GM19324 (cell line): ENCODE results near the gene MAPT.
"Not testable (repeated sequence)": the region's sequence is repeated elsewhere in the genome, so short reads cannot be mapped to it uniquely, and the experiment has no call there.

Source experiments
- ATAC-seq: cut with Tn5 transposase; IDR thresholded peaks from one replicate; pipeline ENCODE4 v1.9.1; 2021; ENCODE audit warnings: mild to moderate bottlenecking, moderate library complexity; ENCODE audit not compliant: unreplicated experiment, low FRiP score

The MAPT gene

DNA sequence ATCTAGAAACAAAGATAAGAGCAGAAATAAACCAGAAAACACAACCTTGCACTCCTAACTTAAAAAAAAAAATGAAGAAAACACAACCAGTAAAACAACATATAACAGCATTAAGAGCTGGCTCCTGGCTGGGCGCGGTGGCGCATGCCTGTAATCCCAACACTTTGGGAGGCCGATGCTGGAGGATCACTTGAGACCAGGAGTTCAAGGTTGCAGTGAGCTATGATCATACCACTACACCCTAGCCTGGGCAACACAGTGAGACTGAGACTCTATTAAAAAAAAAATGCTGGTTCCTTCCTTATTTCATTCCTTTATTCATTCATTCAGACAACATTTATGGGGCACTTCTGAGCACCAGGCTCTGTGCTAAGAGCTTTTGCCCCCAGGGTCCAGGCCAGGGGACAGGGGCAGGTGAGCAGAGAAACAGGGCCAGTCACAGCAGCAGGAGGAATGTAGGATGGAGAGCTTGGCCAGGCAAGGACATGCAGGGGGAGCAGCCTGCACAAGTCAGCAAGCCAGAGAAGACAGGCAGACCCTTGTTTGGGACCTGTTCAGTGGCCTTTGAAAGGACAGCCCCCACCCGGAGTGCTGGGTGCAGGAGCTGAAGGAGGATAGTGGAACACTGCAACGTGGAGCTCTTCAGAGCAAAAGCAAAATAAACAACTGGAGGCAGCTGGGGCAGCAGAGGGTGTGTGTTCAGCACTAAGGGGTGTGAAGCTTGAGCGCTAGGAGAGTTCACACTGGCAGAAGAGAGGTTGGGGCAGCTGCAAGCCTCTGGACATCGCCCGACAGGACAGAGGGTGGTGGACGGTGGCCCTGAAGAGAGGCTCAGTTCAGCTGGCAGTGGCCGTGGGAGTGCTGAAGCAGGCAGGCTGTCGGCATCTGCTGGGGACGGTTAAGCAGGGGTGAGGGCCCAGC is 107.3 kb downstream of the MAPT start:
- no peak for ATAC-seq

DNA sequence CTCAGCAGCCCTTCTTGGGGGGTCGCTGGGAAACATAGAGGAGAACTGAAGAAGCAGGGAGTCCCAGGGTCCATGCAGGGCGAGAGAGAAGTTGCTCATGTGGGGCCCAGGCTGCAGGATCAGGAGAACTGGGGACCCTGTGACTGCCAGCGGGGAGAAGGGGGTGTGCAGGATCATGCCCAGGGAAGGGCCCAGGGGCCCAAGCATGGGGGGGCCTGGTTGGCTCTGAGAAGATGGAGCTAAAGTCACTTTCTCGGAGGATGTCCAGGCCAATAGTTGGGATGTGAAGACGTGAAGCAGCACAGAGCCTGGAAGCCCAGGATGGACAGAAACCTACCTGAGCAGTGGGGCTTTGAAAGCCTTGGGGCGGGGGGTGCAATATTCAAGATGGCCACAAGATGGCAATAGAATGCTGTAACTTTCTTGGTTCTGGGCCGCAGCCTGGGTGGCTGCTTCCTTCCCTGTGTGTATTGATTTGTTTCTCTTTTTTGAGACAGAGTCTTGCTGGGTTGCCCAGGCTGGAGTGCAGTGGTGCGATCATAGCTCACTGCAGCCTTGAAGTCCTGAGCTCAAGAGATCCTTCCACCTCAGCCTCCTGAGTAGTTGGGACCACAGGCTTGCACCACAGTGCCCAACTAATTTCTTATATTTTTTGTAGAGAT is 108.1 kb downstream of the MAPT start:
- ATAC-seq: no peak

DNA sequence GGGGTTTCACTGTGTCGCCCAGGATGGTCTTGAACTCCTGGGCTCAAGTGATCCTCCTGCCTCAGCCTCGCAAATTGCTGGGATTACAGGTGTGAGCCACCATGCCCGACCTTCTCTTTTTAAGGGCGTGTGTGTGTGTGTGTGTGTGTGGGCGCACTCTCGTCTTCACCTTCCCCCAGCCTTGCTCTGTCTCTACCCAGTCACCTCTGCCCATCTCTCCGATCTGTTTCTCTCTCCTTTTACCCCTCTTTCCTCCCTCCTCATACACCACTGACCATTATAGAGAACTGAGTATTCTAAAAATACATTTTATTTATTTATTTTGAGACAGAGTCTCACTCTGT is 108.6 kb downstream of the MAPT start:
- ATAC-seq: no peak

DNA sequence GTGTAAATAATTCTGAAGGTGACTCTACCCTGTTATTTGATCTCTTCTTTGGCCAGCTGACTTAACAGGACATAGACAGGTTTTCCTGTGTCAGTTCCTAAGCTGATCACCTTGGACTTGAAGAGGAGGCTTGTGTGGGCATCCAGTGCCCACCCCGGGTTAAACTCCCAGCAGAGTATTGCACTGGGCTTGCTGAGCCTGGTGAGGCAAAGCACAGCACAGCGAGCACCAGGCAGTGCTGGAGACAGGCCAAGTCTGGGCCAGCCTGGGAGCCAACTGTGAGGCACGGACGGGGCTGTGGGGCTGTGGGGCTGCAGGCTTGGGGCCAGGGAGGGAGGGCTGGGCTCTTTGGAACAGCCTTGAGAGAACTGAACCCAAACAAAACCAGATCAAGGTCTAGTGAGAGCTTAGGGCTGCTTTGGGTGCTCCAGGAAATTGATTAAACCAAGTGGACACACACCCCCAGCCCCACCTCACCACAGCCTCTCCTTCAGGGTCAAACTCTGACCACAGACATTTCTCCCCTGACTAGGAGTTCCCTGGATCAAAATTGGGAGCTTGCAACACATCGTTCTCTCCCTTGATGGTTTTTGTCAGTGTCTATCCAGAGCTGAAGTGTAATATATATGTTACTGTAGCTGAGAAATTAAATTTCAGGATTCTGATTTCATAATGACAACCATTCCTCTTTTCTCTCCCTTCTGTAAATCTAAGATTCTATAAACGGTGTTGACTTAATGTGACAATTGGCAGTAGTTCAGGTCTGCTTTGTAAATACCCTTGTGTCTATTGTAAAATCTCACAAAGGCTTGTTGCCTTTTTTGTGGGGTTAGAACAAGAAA is 109.8 kb downstream of the MAPT start:
- ATAC-seq: no peak

DNA sequence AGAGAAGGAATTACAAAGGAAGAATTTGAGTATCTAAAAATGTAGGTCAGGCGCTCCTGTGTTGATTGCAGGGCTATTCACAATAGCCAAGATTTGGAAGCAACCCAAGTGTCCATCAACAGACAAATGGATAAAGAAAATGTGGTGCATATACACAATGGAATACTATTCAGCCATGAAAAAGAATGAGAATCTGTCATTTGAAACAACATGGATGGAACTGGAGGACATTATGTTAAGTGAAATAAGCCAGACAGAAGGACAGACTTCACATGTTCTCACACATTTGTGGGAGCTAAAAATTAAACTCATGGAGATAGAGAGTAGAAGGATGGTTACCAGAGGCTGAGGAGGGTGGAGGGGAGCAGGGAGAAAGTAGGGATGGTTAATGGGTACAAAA is 111.7 kb downstream of the MAPT start:
- ATAC-seq: not testable (repeated sequence)

DNA sequence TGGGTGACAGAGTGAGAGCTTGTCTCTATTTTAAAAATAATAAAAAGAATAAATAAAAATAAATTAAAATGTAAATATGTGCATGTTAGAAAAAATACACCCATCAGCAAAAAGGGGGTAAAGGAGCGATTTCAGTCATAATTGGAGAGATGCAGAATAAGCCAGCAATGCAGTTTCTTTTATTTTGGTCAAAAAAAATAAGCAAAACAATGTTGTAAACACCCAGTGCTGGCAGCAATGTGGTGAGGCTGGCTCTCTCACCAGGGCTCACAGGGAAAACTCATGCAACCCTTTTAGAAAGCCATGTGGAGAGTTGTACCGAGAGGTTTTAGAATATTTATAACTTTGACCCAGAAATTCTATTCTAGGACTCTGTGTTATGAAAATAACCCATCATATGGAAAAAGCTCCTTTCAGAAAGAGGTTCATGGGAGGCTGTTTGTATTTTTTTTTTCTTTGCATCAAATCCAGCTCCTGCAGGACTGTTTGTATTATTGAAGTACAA is 113.2 kb downstream of the MAPT start:
- ATAC-seq: no peak

DNA sequence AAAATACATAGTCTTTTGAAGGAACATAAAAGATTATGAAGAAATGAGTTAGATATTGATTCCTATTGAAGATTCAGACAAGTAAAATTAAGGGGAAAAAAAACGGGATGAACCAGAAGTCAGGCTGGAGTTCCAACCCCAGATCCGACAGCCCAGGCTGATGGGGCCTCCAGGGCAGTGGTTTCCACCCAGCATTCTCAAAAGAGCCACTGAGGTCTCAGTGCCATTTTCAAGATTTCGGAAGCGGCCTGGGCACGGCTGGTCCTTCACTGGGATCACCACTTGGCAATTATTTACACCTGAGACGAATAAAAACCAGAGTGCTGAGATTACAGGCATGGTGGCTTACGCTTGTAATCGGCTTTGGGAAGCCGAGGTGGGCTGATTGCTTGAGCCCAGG is 114.2 kb downstream of the MAPT start:
- ATAC-seq: no peak

DNA sequence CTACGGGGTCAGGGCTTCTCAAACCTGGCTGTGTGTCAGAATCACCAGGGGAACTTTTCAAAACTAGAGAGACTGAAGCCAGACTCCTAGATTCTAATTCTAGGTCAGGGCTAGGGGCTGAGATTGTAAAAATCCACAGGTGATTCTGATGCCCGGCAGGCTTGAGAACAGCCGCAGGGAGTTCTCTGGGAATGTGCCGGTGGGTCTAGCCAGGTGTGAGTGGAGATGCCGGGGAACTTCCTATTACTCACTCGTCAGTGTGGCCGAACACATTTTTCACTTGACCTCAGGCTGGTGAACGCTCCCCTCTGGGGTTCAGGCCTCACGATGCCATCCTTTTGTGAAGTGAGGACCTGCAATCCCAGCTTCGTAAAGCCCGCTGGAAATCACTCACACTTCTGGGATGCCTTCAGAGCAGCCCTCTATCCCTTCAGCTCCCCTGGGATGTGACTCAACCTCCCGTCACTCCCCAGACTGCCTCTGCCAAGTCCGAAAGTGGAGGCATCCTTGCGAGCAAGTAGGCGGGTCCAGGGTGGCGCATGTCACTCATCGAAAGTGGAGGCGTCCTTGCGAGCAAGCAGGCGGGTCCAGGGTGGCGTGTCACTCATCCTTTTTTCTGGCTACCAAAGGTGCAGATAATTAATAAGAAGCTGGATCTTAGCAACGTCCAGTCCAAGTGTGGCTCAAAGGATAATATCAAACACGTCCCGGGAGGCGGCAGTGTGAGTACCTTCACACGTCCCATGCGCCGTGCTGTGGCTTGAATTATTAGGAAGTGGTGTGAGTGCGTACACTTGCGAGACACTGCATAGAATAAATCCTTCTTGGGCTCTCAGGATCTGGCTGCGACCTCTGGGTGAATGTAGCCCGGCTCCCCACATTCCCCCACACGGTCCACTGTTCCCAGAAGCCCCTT is 115.6 kb downstream of the MAPT start:
- ATAC-seq: no peak

DNA sequence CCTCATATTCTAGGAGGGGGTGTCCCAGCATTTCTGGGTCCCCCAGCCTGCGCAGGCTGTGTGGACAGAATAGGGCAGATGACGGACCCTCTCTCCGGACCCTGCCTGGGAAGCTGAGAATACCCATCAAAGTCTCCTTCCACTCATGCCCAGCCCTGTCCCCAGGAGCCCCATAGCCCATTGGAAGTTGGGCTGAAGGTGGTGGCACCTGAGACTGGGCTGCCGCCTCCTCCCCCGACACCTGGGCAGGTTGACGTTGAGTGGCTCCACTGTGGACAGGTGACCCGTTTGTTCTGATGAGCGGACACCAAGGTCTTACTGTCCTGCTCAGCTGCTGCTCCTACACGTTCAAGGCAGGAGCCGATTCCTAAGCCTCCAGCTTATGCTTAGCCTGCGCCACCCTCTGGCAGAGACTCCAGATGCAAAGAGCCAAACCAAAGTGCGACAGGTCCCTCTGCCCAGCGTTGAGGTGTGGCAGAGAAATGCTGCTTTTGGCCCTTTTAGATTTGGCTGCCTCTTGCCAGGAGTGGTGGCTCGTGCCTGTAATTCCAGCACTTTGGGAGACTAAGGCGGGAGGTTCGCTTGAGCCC is 116.3 kb downstream of the MAPT start:
- ATAC-seq: no peak

DNA sequence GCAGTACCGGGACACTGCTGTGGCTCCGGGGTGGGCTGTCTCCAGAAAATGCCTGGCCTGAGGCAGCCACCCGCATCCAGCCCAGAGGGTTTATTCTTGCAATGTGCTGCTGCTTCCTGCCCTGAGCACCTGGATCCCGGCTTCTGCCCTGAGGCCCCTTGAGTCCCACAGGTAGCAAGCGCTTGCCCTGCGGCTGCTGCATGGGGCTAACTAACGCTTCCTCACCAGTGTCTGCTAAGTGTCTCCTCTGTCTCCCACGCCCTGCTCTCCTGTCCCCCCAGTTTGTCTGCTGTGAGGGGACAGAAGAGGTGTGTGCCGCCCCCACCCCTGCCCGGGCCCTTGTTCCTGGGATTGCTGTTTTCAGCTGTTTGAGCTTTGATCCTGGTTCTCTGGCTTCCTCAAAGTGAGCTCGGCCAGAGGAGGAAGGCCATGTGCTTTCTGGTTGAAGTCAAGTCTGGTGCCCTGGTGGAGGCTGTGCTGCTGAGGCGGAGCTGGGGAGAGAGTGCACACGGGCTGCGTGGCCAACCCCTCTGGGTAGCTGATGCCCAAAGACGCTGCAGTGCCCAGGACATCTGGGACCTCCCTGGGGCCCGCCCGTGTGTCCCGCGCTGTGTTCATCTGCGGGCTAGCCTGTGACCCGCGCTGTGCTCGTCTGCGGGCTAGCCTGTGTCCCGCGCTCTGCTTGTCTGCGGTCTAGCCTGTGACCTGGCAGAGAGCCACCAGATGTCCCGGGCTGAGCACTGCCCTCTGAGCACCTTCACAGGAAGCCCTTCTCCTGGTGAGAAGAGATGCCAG is 117.6 kb downstream of the MAPT start:
- no peak for ATAC-seq

DNA sequence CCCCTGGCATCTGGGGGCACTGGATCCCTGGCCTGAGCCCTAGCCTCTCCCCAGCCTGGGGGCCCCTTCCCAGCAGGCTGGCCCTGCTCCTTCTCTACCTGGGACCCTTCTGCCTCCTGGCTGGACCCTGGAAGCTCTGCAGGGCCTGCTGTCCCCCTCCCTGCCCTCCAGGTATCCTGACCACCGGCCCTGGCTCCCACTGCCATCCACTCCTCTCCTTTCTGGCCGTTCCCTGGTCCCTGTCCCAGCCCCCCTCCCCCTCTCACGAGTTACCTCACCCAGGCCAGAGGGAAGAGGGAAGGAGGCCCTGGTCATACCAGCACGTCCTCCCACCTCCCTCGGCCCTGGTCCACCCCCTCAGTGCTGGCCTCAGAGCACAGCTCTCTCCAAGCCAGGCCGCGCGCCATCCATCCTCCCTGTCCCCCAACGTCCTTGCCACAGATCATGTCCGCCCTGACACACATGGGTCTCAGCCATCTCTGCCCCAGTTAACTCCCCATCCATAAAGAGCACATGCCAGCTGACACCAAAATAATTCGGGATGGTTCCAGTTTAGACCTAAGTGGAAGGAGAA is 118.2 kb downstream of the MAPT start:
- no peak for ATAC-seq

DNA sequence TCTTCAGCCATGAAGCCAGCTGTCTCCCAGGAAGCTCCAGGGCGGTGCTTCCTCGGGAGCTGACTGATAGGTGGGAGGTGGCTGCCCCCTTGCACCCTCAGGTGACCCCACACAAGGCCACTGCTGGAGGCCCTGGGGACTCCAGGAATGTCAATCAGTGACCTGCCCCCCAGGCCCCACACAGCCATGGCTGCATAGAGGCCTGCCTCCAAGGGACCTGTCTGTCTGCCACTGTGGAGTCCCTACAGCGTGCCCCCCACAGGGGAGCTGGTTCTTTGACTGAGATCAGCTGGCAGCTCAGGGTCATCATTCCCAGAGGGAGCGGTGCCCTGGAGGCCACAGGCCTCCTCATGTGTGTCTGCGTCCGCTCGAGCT is 118.8 kb downstream of the MAPT start:
- no peak for ATAC-seq

DNA sequence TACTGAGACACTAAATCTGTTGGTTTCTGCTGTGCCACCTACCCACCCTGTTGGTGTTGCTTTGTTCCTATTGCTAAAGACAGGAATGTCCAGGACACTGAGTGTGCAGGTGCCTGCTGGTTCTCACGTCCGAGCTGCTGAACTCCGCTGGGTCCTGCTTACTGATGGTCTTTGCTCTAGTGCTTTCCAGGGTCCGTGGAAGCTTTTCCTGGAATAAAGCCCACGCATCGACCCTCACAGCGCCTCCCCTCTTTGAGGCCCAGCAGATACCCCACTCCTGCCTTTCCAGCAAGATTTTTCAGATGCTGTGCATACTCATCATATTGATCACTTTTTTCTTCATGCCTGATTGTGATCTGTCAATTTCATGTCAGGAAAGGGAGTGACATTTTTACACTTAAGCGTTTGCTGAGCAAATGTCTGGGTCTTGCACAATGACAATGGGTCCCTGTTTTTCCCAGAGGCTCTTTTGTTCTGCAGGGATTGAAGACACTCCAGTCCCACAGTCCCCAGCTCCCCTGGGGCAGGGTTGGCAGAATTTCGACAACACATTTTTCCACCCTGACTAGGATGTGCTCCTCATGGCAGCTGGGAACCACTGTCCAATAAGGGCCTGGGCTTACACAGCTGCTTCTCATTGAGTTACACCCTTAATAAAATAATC is 119.3 kb downstream of the MAPT start:
- ATAC-seq: no peak

DNA sequence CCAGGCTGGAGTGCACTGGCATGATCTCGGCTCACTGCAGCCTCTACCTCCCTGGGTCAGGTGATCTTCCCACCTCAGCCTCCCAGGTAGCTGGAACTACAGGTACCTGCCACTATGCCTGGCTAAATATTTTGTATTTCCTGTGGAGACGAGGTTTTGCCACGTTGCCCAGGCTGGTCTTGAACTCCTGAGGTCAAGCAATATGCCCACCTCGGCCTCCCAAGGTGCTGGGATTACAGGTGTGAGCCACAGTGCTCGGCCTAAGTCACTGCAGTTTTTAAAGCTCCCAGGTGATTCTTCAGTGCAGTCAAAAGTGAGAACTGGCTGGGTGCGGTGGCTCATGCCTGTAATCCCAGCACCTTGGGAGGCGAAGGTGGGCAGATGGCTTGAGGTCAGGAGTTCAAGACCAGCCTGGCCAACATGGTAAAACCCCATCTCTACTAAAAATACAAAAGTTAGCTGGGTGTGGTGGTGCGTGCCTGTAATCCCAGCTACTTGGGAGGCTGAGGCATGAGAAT is 125.1 kb downstream of the MAPT start:
- not testable (repeated sequence) for ATAC-seq

DNA sequence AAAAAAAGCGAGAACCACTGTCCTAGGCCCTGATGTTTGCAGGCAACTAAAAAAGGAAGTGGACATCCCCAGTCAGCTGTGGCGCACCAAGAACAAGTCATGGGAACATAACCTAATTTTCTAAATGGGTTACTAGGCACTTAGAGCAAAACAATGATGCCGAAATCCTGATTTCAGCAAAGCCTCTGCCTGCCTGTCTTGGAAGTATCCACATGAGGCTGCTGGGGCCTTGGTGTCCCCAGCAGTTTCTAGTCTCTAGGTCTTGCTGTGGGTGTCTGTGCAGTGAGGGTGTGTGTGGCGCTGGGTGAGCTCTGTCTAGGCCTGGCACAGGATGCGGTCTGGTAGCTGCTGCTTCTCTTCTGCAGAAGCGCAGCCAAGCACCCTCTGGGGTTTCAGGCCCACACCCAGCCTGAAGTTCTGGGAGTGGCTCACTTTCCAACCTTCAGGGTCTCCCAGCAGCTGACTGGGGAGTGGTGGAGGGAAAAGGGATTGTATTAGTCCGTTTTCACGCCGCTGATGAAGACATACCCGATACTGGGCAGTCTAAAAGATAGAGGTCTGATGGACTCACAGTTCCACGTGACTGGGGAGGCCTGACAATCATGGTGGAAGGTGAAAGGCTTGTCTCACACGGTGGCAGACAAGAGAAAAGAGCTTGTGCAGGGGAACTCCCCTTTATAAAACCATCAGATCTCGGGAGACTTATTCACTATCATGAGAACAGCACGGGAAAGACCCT is 125.8 kb downstream of the MAPT start:
- ATAC-seq: no peak

DNA sequence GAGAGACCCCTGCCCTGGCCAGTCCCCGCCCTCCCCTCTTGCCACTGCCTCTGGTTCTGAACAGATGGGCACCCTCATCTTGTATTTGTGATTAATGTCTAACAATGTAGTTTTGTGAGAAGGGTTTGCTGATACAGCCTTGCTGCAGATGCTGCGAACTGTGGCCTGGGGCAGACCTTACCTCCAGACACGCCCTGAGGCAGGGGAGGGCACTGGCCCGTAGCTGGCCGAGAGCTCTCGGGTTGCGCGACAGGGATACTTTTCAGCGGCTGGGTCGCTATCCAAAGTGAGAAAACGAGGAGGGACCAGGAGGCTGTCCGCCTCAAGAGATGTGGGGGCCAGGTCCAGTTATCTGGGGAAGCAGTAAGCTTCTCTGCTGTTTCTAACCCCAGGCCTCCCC is 126.6 kb downstream of the MAPT start:
- no peak for ATAC-seq

DNA sequence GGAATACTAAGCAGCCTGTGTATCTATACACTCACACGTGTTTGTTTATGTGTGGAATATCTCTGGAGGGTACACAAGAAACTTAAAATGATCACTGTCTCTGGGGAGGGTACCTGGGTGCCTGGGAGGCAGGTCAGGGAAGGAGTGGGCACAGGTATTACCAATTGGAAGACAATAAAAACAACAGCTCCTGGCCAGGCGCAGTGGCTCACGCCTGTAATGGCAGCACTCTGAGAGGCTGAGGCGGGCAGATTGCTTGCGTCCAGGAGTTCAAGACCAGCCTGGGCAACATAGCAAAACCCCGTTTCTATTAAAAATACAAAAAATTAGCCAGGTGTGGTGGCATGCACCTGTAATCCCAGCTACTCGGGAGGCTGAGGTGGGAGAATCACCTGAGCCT is 129.0 kb downstream of the MAPT start:
- ATAC-seq: not testable (repeated sequence)
